ENCODE results near the gene GPX1.
"Not testable (repeated sequence)": the region's sequence is repeated elsewhere in the genome, so short reads cannot be mapped to it uniquely, and the experiment has no call there.

The GPX1 gene

DNA sequence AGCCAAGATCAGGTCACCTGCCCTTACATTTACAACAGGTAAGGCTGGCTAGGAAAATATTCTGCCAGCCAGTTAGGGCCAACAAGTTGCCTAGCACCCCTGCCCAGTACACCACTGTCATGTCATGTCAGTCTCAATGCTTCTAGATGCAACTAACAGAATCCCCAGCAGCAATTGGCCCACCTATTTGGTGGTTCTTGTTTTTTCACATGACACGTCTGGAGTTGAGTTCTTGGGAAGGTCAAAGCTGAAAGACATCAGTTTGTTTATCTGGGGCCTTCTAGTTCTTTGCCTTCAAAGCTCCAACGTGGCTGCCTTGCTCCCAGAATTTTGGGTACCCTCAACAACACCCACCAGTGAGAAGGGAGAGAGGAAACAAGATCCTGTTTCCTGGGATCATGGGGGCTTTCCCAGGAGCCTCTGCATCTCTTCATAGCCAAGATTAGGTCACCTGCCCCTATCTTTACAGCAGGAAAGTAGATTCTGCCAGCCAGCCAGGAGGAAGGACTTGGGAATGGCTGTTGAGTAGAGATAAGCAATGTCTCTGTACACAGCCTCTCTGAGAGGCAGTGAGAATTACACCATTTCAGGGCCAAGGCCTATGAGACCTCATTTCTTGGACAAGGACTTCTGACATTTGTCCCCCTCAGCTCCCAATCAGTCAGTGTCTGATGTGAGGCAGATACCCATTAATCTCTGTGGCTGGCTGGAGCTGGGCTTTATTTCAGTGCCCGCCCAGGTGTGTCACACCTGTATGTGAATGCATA is 8.6 kb downstream of the GPX1 start:
- in situ Hi-C loops (cut with MboI; ENCODE audit: low sequenced_read_pairs, unreplicated experiment), result no loop called here
- DNase-seq (ENCODE audit: low spot score), result no peak
- TF ChIP-seq, protein P1, sequence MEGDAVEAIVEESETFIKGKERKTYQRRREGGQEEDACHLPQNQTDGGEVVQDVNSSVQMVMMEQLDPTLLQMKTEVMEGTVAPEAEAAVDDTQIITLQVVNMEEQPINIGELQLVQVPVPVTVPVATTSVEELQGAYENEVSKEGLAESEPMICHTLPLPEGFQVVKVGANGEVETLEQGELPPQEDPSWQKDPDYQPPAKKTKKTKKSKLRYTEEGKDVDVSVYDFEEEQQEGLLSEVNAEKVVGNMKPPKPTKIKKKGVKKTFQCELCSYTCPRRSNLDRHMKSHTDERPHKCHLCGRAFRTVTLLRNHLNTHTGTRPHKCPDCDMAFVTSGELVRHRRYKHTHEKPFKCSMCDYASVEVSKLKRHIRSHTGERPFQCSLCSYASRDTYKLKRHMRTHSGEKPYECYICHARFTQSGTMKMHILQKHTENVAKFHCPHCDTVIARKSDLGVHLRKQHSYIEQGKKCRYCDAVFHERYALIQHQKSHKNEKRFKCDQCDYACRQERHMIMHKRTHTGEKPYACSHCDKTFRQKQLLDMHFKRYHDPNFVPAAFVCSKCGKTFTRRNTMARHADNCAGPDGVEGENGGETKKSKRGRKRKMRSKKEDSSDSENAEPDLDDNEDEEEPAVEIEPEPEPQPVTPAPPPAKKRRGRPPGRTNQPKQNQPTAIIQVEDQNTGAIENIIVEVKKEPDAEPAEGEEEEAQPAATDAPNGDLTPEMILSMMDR (IDR thresholded peaks at IDR 0.05; ENCODE audit: borderline replicate concordance, control extremely low read depth, extremely low read depth, insufficient read depth, missing control alignments), result no peak

DNA sequence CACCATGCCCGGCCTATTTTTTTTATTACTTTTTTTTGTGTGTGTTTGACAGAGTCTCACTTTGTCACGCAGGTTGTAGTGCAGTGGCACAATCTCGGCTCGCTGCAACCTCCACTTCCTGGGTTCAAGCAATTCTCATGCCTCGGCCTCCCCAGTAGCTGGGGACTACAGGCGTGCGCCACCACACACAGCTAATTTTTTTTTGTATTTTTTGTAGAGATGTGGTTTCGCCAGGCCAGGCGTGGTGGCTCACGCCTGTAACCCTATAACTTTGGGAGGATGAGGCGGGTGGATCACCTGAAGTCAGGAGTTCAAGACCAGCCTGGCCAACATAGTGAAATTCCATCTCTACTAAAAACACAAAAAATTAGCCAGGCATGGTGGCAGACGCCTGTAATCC is 9.8 kb downstream of the GPX1 start:
- in situ Hi-C loops (cut with MboI; ENCODE audit: low sequenced_read_pairs, unreplicated experiment); DNase-seq (ENCODE audit: low spot score): not testable (repeated sequence)

DNA sequence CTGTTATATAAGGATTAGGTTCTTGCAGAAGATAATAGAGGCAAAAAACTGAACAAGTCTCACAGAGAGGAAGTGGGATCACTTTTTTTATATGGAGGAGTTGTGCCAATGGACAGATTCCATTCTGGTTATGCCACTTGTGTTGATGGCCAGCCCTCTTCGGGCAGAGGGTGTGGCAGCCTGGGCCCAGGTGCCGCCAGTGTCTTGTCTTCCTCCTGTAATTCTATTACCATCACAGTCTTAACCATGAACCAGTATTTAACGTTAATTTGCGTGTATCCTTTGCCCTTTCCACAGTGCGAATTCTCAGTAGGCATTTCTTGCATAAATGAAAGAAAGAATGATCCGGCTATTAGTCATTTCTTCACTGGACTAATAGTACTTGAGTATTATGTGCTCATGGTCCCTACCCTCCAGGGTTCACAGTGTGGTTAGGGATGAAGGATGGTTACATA is 11.3 kb downstream of the GPX1 start:
- TF ChIP-seq, protein P1 (IDR thresholded peaks at IDR 0.05; ENCODE audit: borderline replicate concordance, control extremely low read depth, extremely low read depth, insufficient read depth, missing control alignments), result no peak
- no peak for DNase-seq (ENCODE audit: low spot score)
- in situ Hi-C loops (cut with MboI; ENCODE audit: low sequenced_read_pairs, unreplicated experiment), result no loop called here

DNA sequence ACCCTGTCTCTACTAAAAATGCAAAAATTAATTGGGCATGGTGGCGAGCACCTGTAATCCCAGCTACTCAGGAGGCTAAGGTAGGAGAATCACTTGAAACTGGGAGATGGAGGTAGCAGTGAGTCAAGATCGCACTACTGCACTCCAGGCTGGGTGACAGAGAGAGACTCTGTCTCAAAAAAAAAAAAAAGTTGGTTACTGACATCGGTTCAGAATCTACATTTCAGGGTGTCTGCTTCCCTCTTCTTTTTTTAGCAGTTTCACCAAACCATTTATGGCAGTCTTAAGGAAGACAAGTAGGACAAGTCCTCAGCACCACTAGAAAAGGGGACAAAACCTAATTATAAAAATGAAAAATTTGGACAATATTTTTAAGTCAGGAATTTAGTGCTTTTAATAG is 15.0 kb downstream of the GPX1 start:
- in situ Hi-C loops (cut with MboI; ENCODE audit: low sequenced_read_pairs, unreplicated experiment), result no loop called here
- TF ChIP-seq, protein P1 (IDR thresholded peaks at IDR 0.05; ENCODE audit: borderline replicate concordance, control extremely low read depth, extremely low read depth, insufficient read depth, missing control alignments), result no peak
- DNase-seq (ENCODE audit: low spot score), result no peak

DNA sequence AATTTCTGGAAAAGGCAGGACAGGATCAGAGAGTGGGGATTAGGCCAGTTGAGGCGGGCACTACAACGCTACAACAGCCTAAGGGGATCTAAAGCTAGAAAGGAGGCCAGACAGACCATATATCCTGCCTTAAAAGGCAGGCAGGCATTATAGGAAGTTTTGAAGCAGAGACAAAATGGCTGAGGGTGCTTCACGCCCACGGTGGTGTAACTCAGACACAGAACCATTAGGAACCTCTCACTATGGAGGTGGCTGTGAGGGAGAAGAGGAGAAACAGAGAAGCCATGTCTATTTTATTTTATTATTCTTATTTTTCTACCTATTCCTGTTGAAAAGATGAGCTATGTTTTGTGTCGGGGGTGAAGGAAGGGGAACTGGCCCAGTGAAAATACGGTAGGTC is 16.2 kb downstream of the GPX1 start:
- in situ Hi-C loops (cut with MboI; ENCODE audit: low sequenced_read_pairs, unreplicated experiment), result no loop called here
- no peak for DNase-seq (ENCODE audit: low spot score)
- TF ChIP-seq, protein P1 (IDR thresholded peaks at IDR 0.05; ENCODE audit: borderline replicate concordance, control extremely low read depth, extremely low read depth, insufficient read depth, missing control alignments), result no peak

DNA sequence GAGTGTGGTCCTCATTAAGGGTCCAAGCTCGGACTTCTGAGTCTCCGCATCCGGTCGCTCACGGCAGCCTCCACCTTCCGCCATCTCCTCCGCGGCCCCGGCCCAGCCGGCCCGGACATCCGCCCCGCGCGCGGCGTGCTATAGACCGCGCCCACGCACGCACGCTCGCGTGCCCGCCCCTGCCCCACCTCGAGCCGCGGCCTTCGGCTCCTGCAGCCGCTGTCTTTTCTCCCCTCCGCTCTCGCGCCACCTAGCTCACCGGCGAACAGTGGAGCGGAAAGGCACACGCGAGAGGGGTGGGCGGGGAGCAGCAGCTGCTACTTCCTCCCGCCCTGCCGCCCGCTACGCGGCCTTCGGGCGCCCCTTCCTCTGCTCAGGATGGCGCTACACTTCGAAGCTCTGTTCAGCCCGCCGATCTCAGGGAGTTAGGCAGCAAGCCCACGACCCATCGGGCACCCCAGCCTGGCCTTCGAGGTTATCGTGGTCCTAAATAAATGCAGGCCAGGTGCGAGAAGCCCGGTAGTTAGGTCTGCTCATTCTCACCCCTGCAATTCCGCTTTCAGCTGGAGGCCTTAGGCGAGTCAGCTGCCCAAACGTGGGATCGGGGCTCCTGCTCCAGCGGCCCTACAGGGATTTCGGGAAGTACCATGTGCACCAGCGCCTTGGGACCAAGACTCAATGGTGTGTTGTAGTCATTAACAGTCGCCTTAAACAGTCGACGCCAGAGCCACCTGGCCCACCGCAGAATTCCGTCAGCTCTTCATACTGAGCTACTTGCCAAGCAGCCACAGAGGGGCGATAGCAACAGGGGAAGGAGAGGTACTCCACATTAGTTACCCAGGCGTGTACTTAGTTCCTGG is 18.0 kb downstream of the GPX1 start, which contains the start of gene USP4:
USP4 (minus strand) TSS at position 113 of the 860 bp plus-strand sequence; CDS start at position 84, 29 bp downstream.
- DNase-seq (ENCODE audit: low spot score), result peak; percentile 95
- TF ChIP-seq, protein P1 (IDR thresholded peaks at IDR 0.05; ENCODE audit: borderline replicate concordance, control extremely low read depth, extremely low read depth, insufficient read depth, missing control alignments), result peak; percentile 70
- in situ Hi-C loops (cut with MboI; ENCODE audit: low sequenced_read_pairs, unreplicated experiment), result no loop called here

DNA sequence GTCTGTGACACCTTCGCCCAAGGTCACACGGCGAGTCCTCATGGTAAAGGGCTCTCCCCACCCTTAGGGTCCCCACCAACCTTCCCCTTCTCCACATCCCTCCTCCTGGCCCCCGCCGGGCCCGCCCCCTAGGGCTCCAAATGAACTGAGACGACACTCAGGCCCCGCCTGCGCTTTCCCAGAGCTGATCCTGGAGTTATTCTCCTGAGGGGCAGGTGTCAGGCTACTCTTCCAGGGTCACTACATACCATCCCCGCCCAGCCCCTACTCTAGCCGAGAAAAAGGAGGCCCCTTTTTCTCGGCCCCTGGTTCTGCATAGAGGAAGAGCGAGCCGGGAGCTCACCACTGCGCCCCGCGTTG is 18.6 kb downstream of the GPX1 start:
- no peak for DNase-seq (ENCODE audit: low spot score)
- TF ChIP-seq, protein P1 (IDR thresholded peaks at IDR 0.05; ENCODE audit: borderline replicate concordance, control extremely low read depth, extremely low read depth, insufficient read depth, missing control alignments), result no peak
- in situ Hi-C loops (cut with MboI; ENCODE audit: low sequenced_read_pairs, unreplicated experiment), result no loop called here
